CD4-positive, alpha-beta T cell treated with Interferon alpha-2 for 1 hour (primary cell): ENCODE data around the gene PRKCD.

Experiments
- DNase-seq, 2 donors: peaks; one replicate each; pipeline ENCODE4 v3.0.0-alpha.2; 2020 to 2022

The PRKCD gene

GRCh38 chr3:53236112-53236841 is 75.3 kb downstream of the PRKCD start:
- DNase-seq, result peak in 1 of 2 donors; percentile 32

- no peak for DNase-seq
Observed at GRCh38 chr3:53238051-53238850, 77.2 kb downstream of the PRKCD start.

GRCh38 chr3:53238886-53239285 is 77.9 kb downstream of the PRKCD start:
- DNase-seq, result no peak

GRCh38 chr3:53239800-53240199 is 78.8 kb downstream of the PRKCD start:
- no peak for DNase-seq

GRCh38 chr3:53240989-53241972 is 80.3 kb downstream of the PRKCD start:
- no peak for DNase-seq

GRCh38 chr3:53242155-53242554 is 81.1 kb downstream of the PRKCD start:
- DNase-seq, result no peak
